T-helper 17 cell (primary cell): ENCODE results near the gene XPC. TPM values are rescaled to one million over a fixed set of nuclear protein-coding genes. Genes with fewer than 3 reads are reported as not detected.
A peak's percentile ranks its signal among the peaks of the same experiment; 100 is the strongest.

Experiments used
- ATAC-seq: fragments of 150-1000 bp; cut with Tn5 transposase; 2 replicates; pipeline ENCODE4 v1.10.0; 2021; ENCODE audit warnings: mild to moderate bottlenecking, moderate library complexity
- DNase-seq, 3 donors: peaks; one replicate each; pipeline versions ENCODE4 v3.0.0 to v3.0.0-alpha.2; 2020 to 2021
- H3K9me3 ChIP-seq: one replicate; pipeline ENCODE4 v1.7.0; 2013; ENCODE audit warnings: low read length, mild to moderate bottlenecking; ENCODE audit not compliant: control insufficient read depth, poor library complexity, severe bottlenecking
- H3K27ac Mint-ChIP-seq: one replicate; pipeline ENCODE4 v1.8.0; 2022; ENCODE audit warnings: mild to moderate bottlenecking, moderate library complexity, mixed read lengths
- H3K27me3 Mint-ChIP-seq: one replicate; pipeline ENCODE4 v1.8.0; 2022; ENCODE audit warnings: mixed read lengths
- H3K36me3 Mint-ChIP-seq: one replicate; pipeline ENCODE4 v1.8.0; 2022; ENCODE audit warnings: low read depth, mixed read lengths
- H3K4me1 Mint-ChIP-seq: one replicate; pipeline ENCODE4 v1.8.0; 2022; ENCODE audit warnings: mild to moderate bottlenecking, mixed read lengths
- H3K4me3 Mint-ChIP-seq: one replicate; pipeline ENCODE4 v1.8.0; 2022; ENCODE audit warnings: mild to moderate bottlenecking, moderate library complexity, mixed read lengths
- total RNA-seq, 4 donors: library from RNA in 2 of 4; stranded (reverse) in 2 of 4; gene quantifications; one replicate each; pipeline ENCODE4 v1.2.3 and lab custom pipeline; 2022 to 2026

Gene XPC
- total RNA-seq, 2 donors from 2014 or later = 65.0 to 76.4 TPM

GRCh38 chr3:14213066-14213774 lies 34.8 kb upstream of the XPC start:
- no peaks in the 10 kb centered on the region for H3K27me3 Mint-ChIP-seq
- no peaks in the 10 kb centered on the region for H3K4me1 Mint-ChIP-seq
- ATAC-seq = no peak
- no peak overlapping the region for H3K4me3 Mint-ChIP-seq
- peaks cover 2% of the 10 kb centered on the region for H3K36me3 Mint-ChIP-seq
- no peak for DNase-seq
- H3K9me3 ChIP-seq = no peaks in the 10 kb centered on the region
- no peak overlapping the region for H3K27ac Mint-ChIP-seq

- Mint-ChIP-seq H3K36me3 (peaks cover 2% of the 10 kb centered on the region), H3K27ac (no peak overlapping the region), H3K4me1 (no peaks in the 10 kb centered on the region), H3K27me3 (no peaks in the 10 kb centered on the region), H3K4me3 (no peak overlapping the region)
- H3K9me3 ChIP-seq = no peaks in the 10 kb centered on the region
- no peak for ATAC-seq
- no peak for DNase-seq
Measured at GRCh38 chr3:14212032-14212431, 33.6 kb upstream of the XPC start.

GRCh38 chr3:14211621-14212020 lies 33.2 kb upstream of the XPC start:
- ATAC-seq = no peak
- Mint-ChIP-seq H3K27ac (no peak overlapping the region), H3K4me1 (no peaks in the 10 kb centered on the region), H3K36me3 (peaks cover 2% of the 10 kb centered on the region), H3K27me3 (no peaks in the 10 kb centered on the region), H3K4me3 (no peak overlapping the region)
- DNase-seq = no peak
- no peaks in the 10 kb centered on the region for H3K9me3 ChIP-seq

GRCh38 chr3:14210843-14211594 lies 32.6 kb upstream of the XPC start:
- H3K36me3 Mint-ChIP-seq = peaks cover 2% of the 10 kb centered on the region
- H3K4me3 Mint-ChIP-seq = no peak overlapping the region
- no peaks in the 10 kb centered on the region for H3K4me1 Mint-ChIP-seq
- ATAC-seq (no peak), DNase-seq (no peak)
- H3K27me3 Mint-ChIP-seq = no peaks in the 10 kb centered on the region
- H3K27ac Mint-ChIP-seq = no peak overlapping the region
- no peaks in the 10 kb centered on the region for H3K9me3 ChIP-seq

GRCh38 chr3:14210290-14210688 lies 31.9 kb upstream of the XPC start:
- H3K9me3 ChIP-seq = no peaks in the 10 kb centered on the region
- no peak overlapping the region for H3K27ac Mint-ChIP-seq
- H3K4me3 Mint-ChIP-seq = no peak overlapping the region
- no peaks in the 10 kb centered on the region for H3K27me3 Mint-ChIP-seq
- H3K36me3 Mint-ChIP-seq = peaks cover 2% of the 10 kb centered on the region
- no peaks in the 10 kb centered on the region for H3K4me1 Mint-ChIP-seq
- DNase-seq = no peak
- no peak for ATAC-seq

- DNase-seq = no peak
- no peaks in the 10 kb centered on the region for H3K9me3 ChIP-seq
- Mint-ChIP-seq H3K4me3 (no peak overlapping the region), H3K27ac (no peak overlapping the region), H3K27me3 (no peaks in the 10 kb centered on the region), H3K36me3 (peaks cover 2% of the 10 kb centered on the region), H3K4me1 (no peaks in the 10 kb centered on the region)
- no peak for ATAC-seq
Measured at GRCh38 chr3:14209581-14210289, 31.3 kb upstream of the XPC start.

GRCh38 chr3:14208977-14209394 lies 30.6 kb upstream of the XPC start:
- no peak for DNase-seq
- no peaks in the 10 kb centered on the region for H3K4me1 Mint-ChIP-seq
- no peak overlapping the region for H3K4me3 Mint-ChIP-seq
- peaks cover 2% of the 10 kb centered on the region for H3K36me3 Mint-ChIP-seq
- H3K27me3 Mint-ChIP-seq = no peaks in the 10 kb centered on the region
- no peak overlapping the region for H3K27ac Mint-ChIP-seq
- no peaks in the 10 kb centered on the region for H3K9me3 ChIP-seq
- ATAC-seq = no peak

GRCh38 chr3:14208168-14208567 lies 29.8 kb upstream of the XPC start:
- ATAC-seq (no peak), DNase-seq (no peak)
- Mint-ChIP-seq H3K36me3 (peaks cover 2% of the 10 kb centered on the region), H3K4me3 (no peak overlapping the region), H3K27ac (no peak overlapping the region), H3K4me1 (peaks cover 4% of the 10 kb centered on the region), H3K27me3 (no peaks in the 10 kb centered on the region)
- no peaks in the 10 kb centered on the region for H3K9me3 ChIP-seq

GRCh38 chr3:14206548-14207177 lies 28.3 kb upstream of the XPC start:
- no peaks in the 10 kb centered on the region for H3K9me3 ChIP-seq
- DNase-seq (no peak), ATAC-seq (no peak)
- H3K4me1 Mint-ChIP-seq = peaks cover 4% of the 10 kb centered on the region
- H3K27ac Mint-ChIP-seq = no peak overlapping the region
- no peaks in the 10 kb centered on the region for H3K27me3 Mint-ChIP-seq
- H3K36me3 Mint-ChIP-seq = peaks cover 2% of the 10 kb centered on the region
- no peak overlapping the region for H3K4me3 Mint-ChIP-seq

- Mint-ChIP-seq H3K27me3 (no peaks in the 10 kb centered on the region), H3K27ac (peak overlapping the region; percentile 45), H3K4me3 (no peak overlapping the region), H3K4me1 (peaks cover 7% of the 10 kb centered on the region), H3K36me3 (peaks cover 5% of the 10 kb centered on the region)
- no peaks in the 10 kb centered on the region for H3K9me3 ChIP-seq
- ATAC-seq (no peak), DNase-seq (no peak)
Measured at GRCh38 chr3:14204515-14205284, 26.3 kb upstream of the XPC start.

- ATAC-seq (peak; percentile 74), DNase-seq (peak in 1 of 3 donors; percentile 20)
- no peaks in the 10 kb centered on the region for H3K9me3 ChIP-seq
- Mint-ChIP-seq H3K36me3 (peaks cover 3% of the 10 kb centered on the region), H3K4me1 (peaks cover 7% of the 10 kb centered on the region), H3K27ac (no peak overlapping the region), H3K27me3 (no peaks in the 10 kb centered on the region), H3K4me3 (no peak overlapping the region)
Measured at GRCh38 chr3:14203521-14204079, 25.2 kb upstream of the XPC start.

GRCh38 chr3:14202874-14203520 lies 24.6 kb upstream of the XPC start:
- Mint-ChIP-seq H3K36me3 (peaks cover 3% of the 10 kb centered on the region), H3K4me3 (no peak overlapping the region), H3K4me1 (peaks cover 7% of the 10 kb centered on the region), H3K27ac (no peak overlapping the region), H3K27me3 (no peaks in the 10 kb centered on the region)
- no peaks in the 10 kb centered on the region for H3K9me3 ChIP-seq
- no peak for DNase-seq
- no peak for ATAC-seq
